ENCODE results near the gene TTC29.

DNA sequence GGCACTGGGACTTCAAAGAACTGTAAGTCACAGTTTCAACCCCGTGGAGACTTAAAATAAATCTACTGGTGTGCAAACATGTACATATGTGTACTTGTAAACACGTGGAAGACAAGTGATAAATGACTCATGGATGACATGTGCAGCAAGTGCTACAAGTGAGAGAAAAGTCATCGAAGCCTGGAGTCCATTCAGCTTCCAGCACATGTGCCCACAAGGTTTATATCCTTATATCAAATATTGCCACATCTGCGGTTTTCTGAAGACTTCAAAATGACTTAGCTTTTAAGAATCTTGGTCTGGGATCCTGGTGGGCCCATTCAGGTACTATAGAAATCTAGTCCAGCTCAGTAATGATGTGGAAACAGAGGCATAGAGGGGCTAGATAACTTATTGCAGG lies 33.0 kb upstream of the TTC29 start:
- TF ChIP-seq, protein P1, sequence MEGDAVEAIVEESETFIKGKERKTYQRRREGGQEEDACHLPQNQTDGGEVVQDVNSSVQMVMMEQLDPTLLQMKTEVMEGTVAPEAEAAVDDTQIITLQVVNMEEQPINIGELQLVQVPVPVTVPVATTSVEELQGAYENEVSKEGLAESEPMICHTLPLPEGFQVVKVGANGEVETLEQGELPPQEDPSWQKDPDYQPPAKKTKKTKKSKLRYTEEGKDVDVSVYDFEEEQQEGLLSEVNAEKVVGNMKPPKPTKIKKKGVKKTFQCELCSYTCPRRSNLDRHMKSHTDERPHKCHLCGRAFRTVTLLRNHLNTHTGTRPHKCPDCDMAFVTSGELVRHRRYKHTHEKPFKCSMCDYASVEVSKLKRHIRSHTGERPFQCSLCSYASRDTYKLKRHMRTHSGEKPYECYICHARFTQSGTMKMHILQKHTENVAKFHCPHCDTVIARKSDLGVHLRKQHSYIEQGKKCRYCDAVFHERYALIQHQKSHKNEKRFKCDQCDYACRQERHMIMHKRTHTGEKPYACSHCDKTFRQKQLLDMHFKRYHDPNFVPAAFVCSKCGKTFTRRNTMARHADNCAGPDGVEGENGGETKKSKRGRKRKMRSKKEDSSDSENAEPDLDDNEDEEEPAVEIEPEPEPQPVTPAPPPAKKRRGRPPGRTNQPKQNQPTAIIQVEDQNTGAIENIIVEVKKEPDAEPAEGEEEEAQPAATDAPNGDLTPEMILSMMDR (IDR thresholded peaks at IDR 0.05) = no peak
- TF ChIP-seq YY1 (IDR thresholded peaks at IDR 0.05; ENCODE audit: low read depth) (no peak), FOXJ3 (CRISPR knock-in tag; IDR thresholded peaks at IDR 0.05) (no peak), ELF1 (IDR thresholded peaks at IDR 0.05) (no peak), GABPA (IDR thresholded peaks at IDR 0.05; ENCODE audit: low read depth) (no peak), MXI1 (IDR thresholded peaks at IDR 0.05; ENCODE audit: low read depth, low read length) (no peak), RCOR1 (IDR thresholded peaks at IDR 0.05; ENCODE audit: low read length) (no peak), MEF2A (IDR thresholded peaks at IDR 0.05; ENCODE audit: borderline replicate concordance, low read depth) (no peak), EZH2phosphoT487 (IDR thresholded peaks at IDR 0.05; ENCODE audit: borderline replicate concordance, low read depth) (no peak)
- TF ChIP-seq, protein P2, sequence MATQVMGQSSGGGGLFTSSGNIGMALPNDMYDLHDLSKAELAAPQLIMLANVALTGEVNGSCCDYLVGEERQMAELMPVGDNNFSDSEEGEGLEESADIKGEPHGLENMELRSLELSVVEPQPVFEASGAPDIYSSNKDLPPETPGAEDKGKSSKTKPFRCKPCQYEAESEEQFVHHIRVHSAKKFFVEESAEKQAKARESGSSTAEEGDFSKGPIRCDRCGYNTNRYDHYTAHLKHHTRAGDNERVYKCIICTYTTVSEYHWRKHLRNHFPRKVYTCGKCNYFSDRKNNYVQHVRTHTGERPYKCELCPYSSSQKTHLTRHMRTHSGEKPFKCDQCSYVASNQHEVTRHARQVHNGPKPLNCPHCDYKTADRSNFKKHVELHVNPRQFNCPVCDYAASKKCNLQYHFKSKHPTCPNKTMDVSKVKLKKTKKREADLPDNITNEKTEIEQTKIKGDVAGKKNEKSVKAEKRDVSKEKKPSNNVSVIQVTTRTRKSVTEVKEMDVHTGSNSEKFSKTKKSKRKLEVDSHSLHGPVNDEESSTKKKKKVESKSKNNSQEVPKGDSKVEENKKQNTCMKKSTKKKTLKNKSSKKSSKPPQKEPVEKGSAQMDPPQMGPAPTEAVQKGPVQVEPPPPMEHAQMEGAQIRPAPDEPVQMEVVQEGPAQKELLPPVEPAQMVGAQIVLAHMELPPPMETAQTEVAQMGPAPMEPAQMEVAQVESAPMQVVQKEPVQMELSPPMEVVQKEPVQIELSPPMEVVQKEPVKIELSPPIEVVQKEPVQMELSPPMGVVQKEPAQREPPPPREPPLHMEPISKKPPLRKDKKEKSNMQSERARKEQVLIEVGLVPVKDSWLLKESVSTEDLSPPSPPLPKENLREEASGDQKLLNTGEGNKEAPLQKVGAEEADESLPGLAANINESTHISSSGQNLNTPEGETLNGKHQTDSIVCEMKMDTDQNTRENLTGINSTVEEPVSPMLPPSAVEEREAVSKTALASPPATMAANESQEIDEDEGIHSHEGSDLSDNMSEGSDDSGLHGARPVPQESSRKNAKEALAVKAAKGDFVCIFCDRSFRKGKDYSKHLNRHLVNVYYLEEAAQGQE (IDR thresholded peaks at IDR 0.05; ENCODE audit: low read depth, low read length) = no peak
- TF ChIP-seq, protein P3, sequence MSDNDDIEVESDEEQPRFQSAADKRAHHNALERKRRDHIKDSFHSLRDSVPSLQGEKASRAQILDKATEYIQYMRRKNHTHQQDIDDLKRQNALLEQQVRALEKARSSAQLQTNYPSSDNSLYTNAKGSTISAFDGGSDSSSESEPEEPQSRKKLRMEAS (IDR thresholded peaks at IDR 0.05; ENCODE audit: low read depth) = no peak

Data from SK-N-SH (cell line).